Retinal pigment epithelial cell (primary cell): Measurements from ENCODE around the gene ZACN.
"Not testable (repeated sequence)": the region's sequence is repeated elsewhere in the genome, so short reads cannot be mapped to it uniquely, and the experiment has no call there.

Experiments
- DNase-seq: peaks from one replicate; pipeline ENCODE4 v3.0.0-alpha.2; 2010; ENCODE audit warnings: low read depth
- H3K4me3 ChIP-seq: 2 replicates; pipeline ENCODE4 v1.5.1; 2011; ENCODE audit warnings: mild to moderate bottlenecking, low read length, control low read depth, moderate library complexity
- TF ChIP-seq, protein P1 (sequence below): conservative IDR thresholded peaks from 2 replicates; pipeline ENCODE4 v1.5.1; 2011; ENCODE audit warnings: low read depth, low read length, control low read depth, inconsistent platforms

ZACN gene

DNA sequence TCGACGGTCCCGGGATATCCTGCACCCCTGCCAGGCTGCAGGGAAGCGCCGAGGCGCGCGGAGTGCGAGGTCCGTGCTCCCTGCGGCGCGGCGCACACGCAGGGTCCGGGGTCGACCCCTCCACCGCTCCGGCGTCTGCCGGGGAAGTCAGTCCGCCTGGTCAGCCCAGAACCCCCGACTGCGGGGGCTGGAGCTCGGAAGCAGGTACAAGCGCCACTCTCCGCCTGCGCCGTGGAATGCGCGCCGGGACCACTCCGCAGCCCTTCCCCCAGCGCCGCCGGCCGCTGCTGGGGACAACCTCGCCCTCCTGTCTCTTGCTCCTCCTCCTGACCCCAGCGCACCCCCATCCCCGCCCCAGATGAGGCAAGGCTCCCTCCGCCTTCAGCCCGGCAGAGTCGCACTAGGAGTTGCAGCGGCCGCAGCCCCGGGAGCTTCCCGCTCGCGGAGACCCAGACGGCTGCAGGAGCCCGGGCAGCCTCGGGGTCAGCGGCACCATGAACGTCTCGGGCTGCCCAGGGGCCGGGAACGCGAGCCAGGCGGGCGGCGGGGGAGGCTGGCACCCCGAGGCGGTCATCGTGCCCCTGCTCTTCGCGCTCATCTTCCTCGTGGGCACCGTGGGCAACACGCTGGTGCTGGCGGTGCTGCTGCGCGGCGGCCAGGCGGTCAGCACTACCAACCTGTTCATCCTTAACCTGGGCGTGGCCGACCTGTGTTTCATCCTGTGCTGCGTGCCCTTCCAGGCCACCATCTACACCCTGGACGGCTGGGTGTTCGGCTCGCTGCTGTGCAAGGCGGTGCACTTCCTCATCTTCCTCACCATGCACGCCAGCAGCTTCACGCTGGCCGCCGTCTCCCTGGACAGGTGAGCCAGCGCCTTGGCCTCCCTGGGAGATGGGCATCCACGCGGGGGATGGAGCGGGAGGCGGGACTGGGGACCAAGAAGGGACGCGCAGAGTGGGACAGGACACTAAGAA is 4.3 kb upstream of the ZACN start, which contains the start of gene GALR2:
Gene GALR2 (plus strand): TSS at position 392 of the 974 bp plus-strand sequence. CDS start 103 bp downstream, at position 495.
- TF ChIP-seq, protein P1, sequence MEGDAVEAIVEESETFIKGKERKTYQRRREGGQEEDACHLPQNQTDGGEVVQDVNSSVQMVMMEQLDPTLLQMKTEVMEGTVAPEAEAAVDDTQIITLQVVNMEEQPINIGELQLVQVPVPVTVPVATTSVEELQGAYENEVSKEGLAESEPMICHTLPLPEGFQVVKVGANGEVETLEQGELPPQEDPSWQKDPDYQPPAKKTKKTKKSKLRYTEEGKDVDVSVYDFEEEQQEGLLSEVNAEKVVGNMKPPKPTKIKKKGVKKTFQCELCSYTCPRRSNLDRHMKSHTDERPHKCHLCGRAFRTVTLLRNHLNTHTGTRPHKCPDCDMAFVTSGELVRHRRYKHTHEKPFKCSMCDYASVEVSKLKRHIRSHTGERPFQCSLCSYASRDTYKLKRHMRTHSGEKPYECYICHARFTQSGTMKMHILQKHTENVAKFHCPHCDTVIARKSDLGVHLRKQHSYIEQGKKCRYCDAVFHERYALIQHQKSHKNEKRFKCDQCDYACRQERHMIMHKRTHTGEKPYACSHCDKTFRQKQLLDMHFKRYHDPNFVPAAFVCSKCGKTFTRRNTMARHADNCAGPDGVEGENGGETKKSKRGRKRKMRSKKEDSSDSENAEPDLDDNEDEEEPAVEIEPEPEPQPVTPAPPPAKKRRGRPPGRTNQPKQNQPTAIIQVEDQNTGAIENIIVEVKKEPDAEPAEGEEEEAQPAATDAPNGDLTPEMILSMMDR = no peak
- no peak for DNase-seq
- no peak within 1 kb of the TSS for H3K4me3 ChIP-seq

DNA sequence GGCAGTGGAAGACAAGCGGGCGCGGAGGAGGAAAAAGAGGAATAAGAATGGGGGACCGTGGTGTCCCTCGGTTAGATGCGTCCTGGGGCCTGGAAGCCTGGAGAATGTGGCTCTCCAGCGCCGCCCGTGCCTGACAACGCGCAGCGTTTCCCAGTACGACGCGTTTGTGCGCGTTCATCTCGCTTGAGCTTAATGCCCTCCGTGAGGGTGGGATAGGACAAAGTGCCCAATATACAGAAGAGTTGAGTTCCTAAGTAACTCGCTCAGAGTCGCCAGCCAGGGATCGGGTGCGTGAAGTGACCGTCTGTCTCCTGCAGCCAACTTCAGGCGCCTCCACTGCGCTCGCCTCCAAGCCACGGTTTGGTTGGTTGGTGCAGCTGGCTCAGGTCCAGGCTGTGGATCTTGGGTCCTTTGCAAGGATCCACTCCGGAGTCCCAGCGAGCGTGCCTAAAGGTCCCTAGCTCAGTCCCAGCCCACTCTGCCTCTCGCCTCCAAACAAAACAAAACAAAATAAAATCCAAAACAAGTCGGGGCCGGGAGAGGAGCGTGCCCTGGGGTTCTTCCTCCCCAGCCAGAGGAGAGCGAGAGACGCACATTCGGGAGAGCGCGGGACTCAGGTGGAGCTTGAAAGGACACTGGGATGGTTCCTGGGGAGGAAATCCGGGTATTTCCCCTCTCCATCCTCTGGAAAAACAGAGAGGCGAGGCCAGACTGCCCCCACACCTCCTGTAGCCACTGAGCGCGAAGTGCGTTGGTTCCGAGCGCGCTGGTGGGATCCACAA is 3.4 kb upstream of the ZACN start:
- H3K4me3 ChIP-seq = no peak overlapping the region
- DNase-seq = no peak
- TF ChIP-seq, protein P1 = peak; percentile 22

DNA sequence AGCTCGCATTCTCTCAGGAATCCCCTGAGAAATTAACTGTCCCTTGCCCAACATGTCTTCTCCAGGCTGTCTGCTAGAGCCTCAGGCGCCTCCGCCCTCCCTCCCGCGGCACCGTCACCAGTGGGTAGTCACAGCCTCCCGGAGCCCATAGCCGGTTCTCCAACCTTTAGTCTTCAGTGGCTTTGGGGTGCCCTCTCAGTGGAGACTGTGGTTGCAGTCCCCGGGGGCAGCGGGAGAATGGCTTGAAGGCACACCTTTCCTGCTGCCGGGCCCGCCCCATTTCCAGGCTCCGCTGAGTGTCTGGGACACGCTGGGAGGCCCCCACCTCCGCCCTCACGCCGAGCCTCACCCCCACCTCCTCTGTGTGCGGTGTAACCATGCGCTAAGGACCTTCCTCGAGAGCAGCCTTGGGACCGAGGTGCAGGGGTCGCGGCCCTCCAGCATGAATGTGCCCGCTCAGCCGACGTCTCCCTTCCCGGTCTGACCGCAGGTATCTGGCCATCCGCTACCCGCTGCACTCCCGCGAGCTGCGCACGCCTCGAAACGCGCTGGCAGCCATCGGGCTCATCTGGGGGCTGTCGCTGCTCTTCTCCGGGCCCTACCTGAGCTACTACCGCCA is 2.7 kb upstream of the ZACN start:
- no peak for DNase-seq
- H3K4me3 ChIP-seq = no peak overlapping the region
- TF ChIP-seq, protein P1 = no peak

DNA sequence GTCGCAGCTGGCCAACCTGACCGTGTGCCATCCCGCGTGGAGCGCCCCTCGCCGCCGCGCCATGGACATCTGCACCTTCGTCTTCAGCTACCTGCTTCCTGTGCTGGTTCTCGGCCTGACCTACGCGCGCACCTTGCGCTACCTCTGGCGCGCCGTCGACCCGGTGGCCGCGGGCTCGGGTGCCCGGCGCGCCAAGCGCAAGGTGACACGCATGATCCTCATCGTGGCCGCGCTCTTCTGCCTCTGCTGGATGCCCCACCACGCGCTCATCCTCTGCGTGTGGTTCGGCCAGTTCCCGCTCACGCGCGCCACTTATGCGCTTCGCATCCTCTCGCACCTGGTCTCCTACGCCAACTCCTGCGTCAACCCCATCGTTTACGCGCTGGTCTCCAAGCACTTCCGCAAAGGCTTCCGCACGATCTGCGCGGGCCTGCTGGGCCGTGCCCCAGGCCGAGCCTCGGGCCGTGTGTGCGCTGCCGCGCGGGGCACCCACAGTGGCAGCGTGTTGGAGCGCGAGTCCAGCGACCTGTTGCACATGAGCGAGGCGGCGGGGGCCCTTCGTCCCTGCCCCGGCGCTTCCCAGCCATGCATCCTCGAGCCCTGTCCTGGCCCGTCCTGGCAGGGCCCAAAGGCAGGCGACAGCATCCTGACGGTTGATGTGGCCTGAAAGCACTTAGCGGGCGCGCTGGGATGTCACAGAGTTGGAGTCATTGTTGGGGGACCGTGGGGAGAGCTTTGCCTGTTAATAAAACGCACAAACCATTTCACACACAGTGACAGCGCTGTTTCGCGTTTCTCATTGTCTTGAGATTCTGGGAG is 2.0 kb upstream of the ZACN start:
- TF ChIP-seq, protein P1 = no peak
- H3K4me3 ChIP-seq = no peak overlapping the region
- DNase-seq = no peak

DNA sequence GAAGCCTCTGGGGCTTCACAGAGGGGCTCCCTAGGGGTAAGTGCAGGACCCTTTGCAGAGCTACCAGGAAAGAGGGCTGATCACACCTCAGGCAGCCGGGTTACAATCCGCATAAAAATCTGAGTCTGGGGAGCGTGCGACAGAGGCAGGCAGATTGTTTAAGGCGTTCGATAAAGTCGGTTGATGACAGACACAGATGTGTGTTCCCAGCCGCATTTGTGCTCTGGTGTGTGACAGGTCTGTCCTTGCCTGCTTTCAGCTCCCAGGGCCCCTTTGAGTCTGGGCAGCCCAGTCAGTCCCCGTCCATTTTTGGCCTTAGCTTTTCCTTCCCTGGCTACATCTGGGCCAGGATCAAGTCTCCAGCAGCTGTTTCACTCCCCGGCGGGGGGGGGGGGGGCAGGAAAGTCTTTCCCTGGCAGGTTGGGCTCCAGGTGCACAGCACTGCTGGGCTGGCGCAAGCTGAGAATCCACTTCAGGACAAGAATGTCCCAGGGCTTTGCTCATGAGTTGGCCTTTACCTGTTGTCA is 1.3 kb upstream of the ZACN start:
- TF ChIP-seq, protein P1 = no peak
- no peak overlapping the region for H3K4me3 ChIP-seq
- DNase-seq = no peak

DNA sequence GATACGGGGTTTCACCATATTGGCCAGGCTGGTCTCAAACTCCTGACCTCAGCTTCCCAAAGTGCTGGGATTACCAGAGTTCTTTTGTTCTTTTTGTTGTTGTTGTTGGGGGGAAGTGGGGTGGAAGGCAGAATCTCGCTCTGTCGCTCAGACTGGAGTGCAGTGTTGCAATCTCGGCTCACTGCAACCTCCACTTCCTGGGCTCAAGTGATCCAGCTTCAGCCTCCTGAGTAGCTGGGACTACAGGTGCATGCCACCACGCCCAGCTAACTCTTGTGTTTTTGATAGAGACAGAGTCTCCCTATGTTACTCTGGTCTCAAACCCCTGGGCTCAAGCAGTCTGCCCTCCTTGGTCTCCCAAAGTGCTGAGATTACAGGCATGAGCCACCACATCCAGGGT is 612 bp upstream of the ZACN start:
- DNase-seq, H3K4me3 ChIP-seq: not testable (repeated sequence)
